ENCODE results near the gene IDNK.
"Not testable (repeated sequence)": the region's sequence is repeated elsewhere in the genome, so short reads cannot be mapped to it uniquely, and the experiment has no call there.

IDNK gene

GRCh38 chr9:83622939-83623678, at the start of gene IDNK:
Gene IDNK, plus strand, starts transcription at chr9:83623143. Its CDS starts 29 bp downstream, at chr9:83623172.
- peak; percentile 40 for DNase-seq

- no peak for DNase-seq
Observed at GRCh38 chr9:83574482-83574881, 48.5 kb upstream of the IDNK start.

GRCh38 chr9:83582029-83582428, 40.9 kb upstream of the IDNK start:
- DNase-seq = no peak

GRCh38 chr9:83583151-83584014, 39.6 kb upstream of the IDNK start:
- DNase-seq = no peak

GRCh38 chr9:83584995-83585394, 37.9 kb upstream of the IDNK start:
- no peak for DNase-seq

- no peak for DNase-seq
Observed at GRCh38 chr9:83588256-83588655, 34.7 kb upstream of the IDNK start.

- DNase-seq = peak; percentile 11
Observed at GRCh38 chr9:83596899-83597504, 25.9 kb upstream of the IDNK start.

GRCh38 chr9:83598487-83598886, 24.5 kb upstream of the IDNK start:
- no peak for DNase-seq

GRCh38 chr9:83599071-83599470, 23.9 kb upstream of the IDNK start:
- DNase-seq = no peak

GRCh38 chr9:83601463-83601862, 21.5 kb upstream of the IDNK start:
- no peak for DNase-seq

GRCh38 chr9:83607620-83608019, 15.3 kb upstream of the IDNK start:
- DNase-seq = not testable (repeated sequence)

- DNase-seq = not testable (repeated sequence)
Observed at GRCh38 chr9:83613298-83613697, 9.6 kb upstream of the IDNK start.

GRCh38 chr9:83617299-83617698, 5.6 kb upstream of the IDNK start:
- DNase-seq = no peak

- peak; percentile 16 for DNase-seq
Observed at GRCh38 chr9:83620841-83621636, 1.9 kb upstream of the IDNK start.

- no peak for DNase-seq
Observed at GRCh38 chr9:83622433-83622938, 457 bp upstream of the IDNK start.

- DNase-seq = no peak
Observed at GRCh38 chr9:83623679-83624076, 735 bp downstream of the IDNK start.

GRCh38 chr9:83625178-83625577, 2.2 kb downstream of the IDNK start:
- no peak for DNase-seq

GRCh38 chr9:83628540-83628939, 5.6 kb downstream of the IDNK start:
- DNase-seq = no peak

GRCh38 chr9:83629433-83630104, 6.6 kb downstream of the IDNK start:
- no peak for DNase-seq

- DNase-seq = no peak
Observed at GRCh38 chr9:83630938-83631457, 8.1 kb downstream of the IDNK start.

- no peak for DNase-seq
Observed at GRCh38 chr9:83633255-83633654, 10.3 kb downstream of the IDNK start.

GRCh38 chr9:83633676-83634075, 10.7 kb downstream of the IDNK start:
- DNase-seq = no peak
